ENCODE results near the gene C6orf62.
"Not testable (repeated sequence)": the region's sequence is repeated elsewhere in the genome, so short reads cannot be mapped to it uniquely, and the experiment has no call there.

C6orf62 gene

GRCh38 chr6:24743265-24743943 is 24.4 kb upstream of the C6orf62 start:
- DNase-seq (ENCODE audit: low read depth) = no peak

- no peak for DNase-seq (ENCODE audit: low read depth)
Observed at GRCh38 chr6:24742216-24742738, 23.3 kb upstream of the C6orf62 start.

GRCh38 chr6:24740861-24741260 is 21.9 kb upstream of the C6orf62 start:
- no peak for DNase-seq (ENCODE audit: low read depth)

GRCh38 chr6:24738741-24739140 is 19.8 kb upstream of the C6orf62 start:
- no peak for DNase-seq (ENCODE audit: low read depth)

- not testable (repeated sequence) for DNase-seq (ENCODE audit: low read depth)
Observed at GRCh38 chr6:24734710-24735109, 15.8 kb upstream of the C6orf62 start.

GRCh38 chr6:24734166-24734565 is 15.2 kb upstream of the C6orf62 start:
- no peak for DNase-seq (ENCODE audit: low read depth)

GRCh38 chr6:24731456-24732134 is 12.6 kb upstream of the C6orf62 start:
- not testable (repeated sequence) for DNase-seq (ENCODE audit: low read depth)

GRCh38 chr6:24730653-24731052 is 11.7 kb upstream of the C6orf62 start:
- DNase-seq (ENCODE audit: low read depth) = not testable (repeated sequence)

- no peak for DNase-seq (ENCODE audit: low read depth)
Observed at GRCh38 chr6:24723270-24723669, 4.3 kb upstream of the C6orf62 start.

- no peak for DNase-seq (ENCODE audit: low read depth)
Observed at GRCh38 chr6:24721461-24722215, 2.7 kb upstream of the C6orf62 start.

GRCh38 chr6:24720604-24721460 is 1.9 kb upstream of the C6orf62 start:
- DNase-seq (ENCODE audit: low read depth) = peak; percentile 99

GRCh38 chr6:24720131-24720603 is 1.2 kb upstream of the C6orf62 start:
- DNase-seq (ENCODE audit: low read depth) = peak; percentile 77

- DNase-seq (ENCODE audit: low read depth) = no peak
Observed at GRCh38 chr6:24718449-24719124, 367 bp downstream of the C6orf62 start.

- DNase-seq (ENCODE audit: low read depth) = not testable (repeated sequence)
Observed at GRCh38 chr6:24716602-24717148, 2.3 kb downstream of the C6orf62 start.

GRCh38 chr6:24710519-24711303 is 8.2 kb downstream of the C6orf62 start:
- no peak for DNase-seq (ENCODE audit: low read depth)

GRCh38 chr6:24709014-24709711 is 9.8 kb downstream of the C6orf62 start:
- DNase-seq (ENCODE audit: low read depth) = no peak

GRCh38 chr6:24708612-24709011 is 10.3 kb downstream of the C6orf62 start:
- DNase-seq (ENCODE audit: low read depth) = no peak

- no peak for DNase-seq (ENCODE audit: low read depth)
Observed at GRCh38 chr6:24704468-24704867, 14.5 kb downstream of the C6orf62 start.

GRCh38 chr6:24702720-24703282 is 16.2 kb downstream of the C6orf62 start:
- no peak for DNase-seq (ENCODE audit: low read depth)
